GM19351 (cell line): ENCODE data around the gene GRK2.
"Not testable (repeated sequence)": the region's sequence is repeated elsewhere in the genome, so short reads cannot be mapped to it uniquely, and the experiment has no call there.

Experiments
- ATAC-seq: cut with Tn5 transposase; IDR thresholded peaks from one replicate; pipeline ENCODE4 v1.9.1; 2021; ENCODE audit warnings: mild to moderate bottlenecking, moderate library complexity; ENCODE audit not compliant: unreplicated experiment

GRK2 gene

GRCh38 chr11:67310246-67311050 lies 44.2 kb downstream of the GRK2 start:
- ATAC-seq, result no peak

- ATAC-seq, result no peak
Measured at GRCh38 chr11:67311051-67311555, 44.8 kb downstream of the GRK2 start.

- ATAC-seq, result no peak
Measured at GRCh38 chr11:67311556-67312082, 45.3 kb downstream of the GRK2 start.

GRCh38 chr11:67312187-67313021 lies 46.1 kb downstream of the GRK2 start:
- ATAC-seq, result no peak

- no peak for ATAC-seq
Measured at GRCh38 chr11:67313125-67313890, 47.0 kb downstream of the GRK2 start.

- no peak for ATAC-seq
Measured at GRCh38 chr11:67314218-67314617, 47.9 kb downstream of the GRK2 start.

- ATAC-seq, result no peak
Measured at GRCh38 chr11:67315325-67315909, 49.1 kb downstream of the GRK2 start.

- no peak for ATAC-seq
Measured at GRCh38 chr11:67316882-67317204, 50.6 kb downstream of the GRK2 start.

GRCh38 chr11:67317205-67317887 lies 51.1 kb downstream of the GRK2 start:
- ATAC-seq, result peak; percentile 76

- ATAC-seq, result peak; percentile 10
Measured at GRCh38 chr11:67317888-67318555, 51.7 kb downstream of the GRK2 start.

GRCh38 chr11:67318876-67319275 lies 52.6 kb downstream of the GRK2 start:
- ATAC-seq, result not testable (repeated sequence)

- ATAC-seq, result no peak
Measured at GRCh38 chr11:67320011-67320410, 53.7 kb downstream of the GRK2 start.

- no peak for ATAC-seq
Measured at GRCh38 chr11:67320691-67321090, 54.4 kb downstream of the GRK2 start.

- no peak for ATAC-seq
Measured at GRCh38 chr11:67321313-67321871, 55.1 kb downstream of the GRK2 start.

- ATAC-seq, result no peak
Measured at GRCh38 chr11:67322049-67322448, 55.8 kb downstream of the GRK2 start.

GRCh38 chr11:67323526-67323925 lies 57.3 kb downstream of the GRK2 start:
- no peak for ATAC-seq

- no peak for ATAC-seq
Measured at GRCh38 chr11:67332081-67332691, 65.9 kb downstream of the GRK2 start.
